Nephron (organoid): ENCODE measurements around the gene PARVB.
A peak's percentile ranks its signal among the peaks of the same experiment; 100 is the strongest.

Experiments used
- H3K27ac Mint-ChIP-seq, 3 experiments: 2 replicates each; pipeline ENCODE4 v1.8.0; 2020; ENCODE audit warnings: mixed read lengths in 3 of 3, mild to moderate bottlenecking in 2 of 3, moderate library complexity in 1 of 3
- H3K27me3 Mint-ChIP-seq: 2 replicates; pipeline ENCODE4 v1.8.0; 2021; ENCODE audit warnings: low read depth, mild to moderate bottlenecking, moderate library complexity, mixed read lengths
- H3K36me3 Mint-ChIP-seq: 2 replicates; pipeline ENCODE4 v1.8.0; 2020; ENCODE audit warnings: low read depth, mixed read lengths
- H3K4me1 Mint-ChIP-seq: 2 replicates; pipeline ENCODE4 v1.8.0; 2020; ENCODE audit warnings: mixed read lengths
- H3K4me3 Mint-ChIP-seq, 3 experiments: 2 replicates each; pipeline ENCODE4 v1.8.0; 2020; ENCODE audit warnings: mild to moderate bottlenecking in 3 of 3, mixed read lengths in 3 of 3, moderate library complexity in 2 of 3
- H3K9me3 Mint-ChIP-seq: 2 replicates; pipeline ENCODE4 v1.8.0; 2020; ENCODE audit warnings: mixed read lengths
- CTCF ChIP-seq, 3 experiments: fragments of 200-600 bp; sonication (generic); IDR thresholded peaks; one replicate each; pipeline ENCODE4 v1.5.0; 2021; ENCODE audit warnings: antibody characterized with exemption in 3 of 3; ENCODE audit not compliant: unreplicated experiment in 3 of 3

PARVB gene

GRCh38 chr22:43999378-43999777, 24.7 kb upstream of the PARVB start:
- H3K27me3 Mint-ChIP-seq, result peaks cover 10% of the 10 kb centered on the region
- no peaks in the 10 kb centered on the region for H3K9me3 Mint-ChIP-seq
- H3K4me3 Mint-ChIP-seq, result no peak overlapping the region
- H3K27ac Mint-ChIP-seq, result peak overlapping the region in 1 of 3 experiments; percentile 69
- peaks cover 50% of the 10 kb centered on the region for H3K4me1 Mint-ChIP-seq
- H3K36me3 Mint-ChIP-seq, result peaks cover 56% of the 10 kb centered on the region
- TF ChIP-seq CTCF (IDR thresholded peaks at IDR 0.05; ENCODE audit: unreplicated experiment in 3 of 3), result no peak

- peaks cover 10% of the 10 kb centered on the region for H3K27me3 Mint-ChIP-seq
- H3K4me3 Mint-ChIP-seq, result no peak overlapping the region
- H3K27ac Mint-ChIP-seq, result no peak overlapping the region
- peaks cover 52% of the 10 kb centered on the region for H3K36me3 Mint-ChIP-seq
- H3K4me1 Mint-ChIP-seq, result peaks cover 51% of the 10 kb centered on the region
- no peak for TF ChIP-seq CTCF (IDR thresholded peaks at IDR 0.05; ENCODE audit: unreplicated experiment in 3 of 3)
- no peaks in the 10 kb centered on the region for H3K9me3 Mint-ChIP-seq
Observed at GRCh38 chr22:44000123-44000522, 24.0 kb upstream of the PARVB start.

- Mint-ChIP-seq H3K27ac (peak overlapping the region in 2 of 3 experiments; percentile 44 to 67), H3K9me3 (no peaks in the 10 kb centered on the region), H3K27me3 (peaks cover 8% of the 10 kb centered on the region), H3K4me3 (no peak overlapping the region), H3K4me1 (peaks cover 50% of the 10 kb centered on the region), H3K36me3 (peaks cover 51% of the 10 kb centered on the region)
- TF ChIP-seq CTCF (IDR thresholded peaks at IDR 0.05; ENCODE audit: unreplicated experiment in 3 of 3), result no peak
Observed at GRCh38 chr22:44001521-44001920, 22.6 kb upstream of the PARVB start.

- H3K27ac Mint-ChIP-seq, result peak overlapping the region; percentile 13 to 44 (median 13)
- peaks cover 3% of the 10 kb centered on the region for H3K9me3 Mint-ChIP-seq
- H3K4me1 Mint-ChIP-seq, result peaks cover 47% of the 10 kb centered on the region
- H3K27me3 Mint-ChIP-seq, result peaks cover 4% of the 10 kb centered on the region
- H3K36me3 Mint-ChIP-seq, result peaks cover 52% of the 10 kb centered on the region
- TF ChIP-seq CTCF (IDR thresholded peaks at IDR 0.05; ENCODE audit: unreplicated experiment in 3 of 3), result no peak
- H3K4me3 Mint-ChIP-seq, result no peak overlapping the region
Observed at GRCh38 chr22:44002324-44002723, 21.8 kb upstream of the PARVB start.

GRCh38 chr22:44002997-44003396, 21.1 kb upstream of the PARVB start:
- Mint-ChIP-seq H3K27ac (peak overlapping the region; percentile 13 to 44 (median 13)), H3K36me3 (peaks cover 53% of the 10 kb centered on the region), H3K4me3 (no peak overlapping the region), H3K9me3 (peaks cover 3% of the 10 kb centered on the region), H3K4me1 (peaks cover 44% of the 10 kb centered on the region), H3K27me3 (peaks cover 4% of the 10 kb centered on the region)
- TF ChIP-seq CTCF (IDR thresholded peaks at IDR 0.05; ENCODE audit: unreplicated experiment in 3 of 3), result no peak

- H3K4me1 Mint-ChIP-seq, result peaks cover 39% of the 10 kb centered on the region
- peak in 1 of 3 experiments; percentile 40 for TF ChIP-seq CTCF (IDR thresholded peaks at IDR 0.05; ENCODE audit: unreplicated experiment in 3 of 3)
- H3K27me3 Mint-ChIP-seq, result peaks cover 4% of the 10 kb centered on the region
- peaks cover 3% of the 10 kb centered on the region for H3K9me3 Mint-ChIP-seq
- peak overlapping the region in 2 of 3 experiments; percentile 47 to 72 for H3K27ac Mint-ChIP-seq
- H3K36me3 Mint-ChIP-seq, result peaks cover 48% of the 10 kb centered on the region
- no peak overlapping the region for H3K4me3 Mint-ChIP-seq
Observed at GRCh38 chr22:44003405-44004103, 20.5 kb upstream of the PARVB start.
